Brain microvascular endothelial cell (primary cell): ENCODE results near the gene WDR91.

Experiments used
- DNase-seq: peaks from one replicate; pipeline ENCODE4 v3.0.0-alpha.2; 2020
- H3K27ac ChIP-seq: fragments of 250-450 bp; sonication (Bioruptor Pico); 2 replicates; pipeline ENCODE4 v1.5.1; 2020; ENCODE audit warnings: mild to moderate bottlenecking, moderate library complexity
- H3K27me3 ChIP-seq: fragments of 250-450 bp; sonication (Bioruptor Pico); replicated peaks from 2 replicates; pipeline ENCODE4 v1.5.1; 2020; ENCODE audit warnings: mild to moderate bottlenecking
- H3K36me3 ChIP-seq: fragments of 250-450 bp; sonication (Bioruptor Pico); replicated peaks from 2 replicates; pipeline ENCODE4 v1.5.1; 2020; ENCODE audit warnings: mild to moderate bottlenecking
- H3K4me3 ChIP-seq: 2 replicates; pipeline ENCODE4 v1.5.1; 2011; ENCODE audit warnings: low read depth, mild to moderate bottlenecking, control low read depth, low read length, moderate library complexity
- in situ Hi-C: cut with HindIII; loops from 2 replicates; pipeline ENCODE4 v1.10.0; 2017; ENCODE audit warnings: low sequenced_read_pairs, low pct_ligation_motif_present
- TF ChIP-seq, protein P1 (sequence below): IDR thresholded peaks from 2 replicates; pipeline ENCODE4 v1.5.1; 2011; ENCODE audit warnings: low read depth, mild to moderate bottlenecking, moderate library complexity, low read length, control low read depth, inconsistent platforms; ENCODE audit errors: missing control alignments

WDR91 gene

GRCh38 chr7:135150072-135150782, 61.1 kb downstream of the WDR91 start:
- H3K4me3 ChIP-seq: no peak overlapping the region
- no peaks in the 10 kb centered on the region for H3K27me3 ChIP-seq
- DNase-seq: no peak
- H3K36me3 ChIP-seq: no peaks in the 10 kb centered on the region
- TF ChIP-seq, protein P1, sequence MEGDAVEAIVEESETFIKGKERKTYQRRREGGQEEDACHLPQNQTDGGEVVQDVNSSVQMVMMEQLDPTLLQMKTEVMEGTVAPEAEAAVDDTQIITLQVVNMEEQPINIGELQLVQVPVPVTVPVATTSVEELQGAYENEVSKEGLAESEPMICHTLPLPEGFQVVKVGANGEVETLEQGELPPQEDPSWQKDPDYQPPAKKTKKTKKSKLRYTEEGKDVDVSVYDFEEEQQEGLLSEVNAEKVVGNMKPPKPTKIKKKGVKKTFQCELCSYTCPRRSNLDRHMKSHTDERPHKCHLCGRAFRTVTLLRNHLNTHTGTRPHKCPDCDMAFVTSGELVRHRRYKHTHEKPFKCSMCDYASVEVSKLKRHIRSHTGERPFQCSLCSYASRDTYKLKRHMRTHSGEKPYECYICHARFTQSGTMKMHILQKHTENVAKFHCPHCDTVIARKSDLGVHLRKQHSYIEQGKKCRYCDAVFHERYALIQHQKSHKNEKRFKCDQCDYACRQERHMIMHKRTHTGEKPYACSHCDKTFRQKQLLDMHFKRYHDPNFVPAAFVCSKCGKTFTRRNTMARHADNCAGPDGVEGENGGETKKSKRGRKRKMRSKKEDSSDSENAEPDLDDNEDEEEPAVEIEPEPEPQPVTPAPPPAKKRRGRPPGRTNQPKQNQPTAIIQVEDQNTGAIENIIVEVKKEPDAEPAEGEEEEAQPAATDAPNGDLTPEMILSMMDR: no peak
- no peak overlapping the region for H3K27ac ChIP-seq
- in situ Hi-C loops: loop anchor here (25.0 kb wide), 1 partner anchor 163 kb away; the partner anchor contains the start of gene AGBL3

- peak within 1 kb of the TSS; percentile 62 for H3K27ac ChIP-seq
- in situ Hi-C loops: no loop called here
- peak within 1 kb of the TSS; percentile 23 for H3K4me3 ChIP-seq
- H3K36me3 ChIP-seq: no peaks in the 10 kb centered on the region
- DNase-seq: peak; percentile 66
- no peaks in the 10 kb centered on the region for H3K27me3 ChIP-seq
- TF ChIP-seq, protein P1: no peak
Observed at GRCh38 chr7:135147899-135148721, 63.2 kb downstream of the WDR91 start, which contains the start of gene TMEM140. Gene TMEM140 (plus strand): TSS chr7:135148072. CDS start chr7:135164442, 16,370 bp downstream.

DNA sequence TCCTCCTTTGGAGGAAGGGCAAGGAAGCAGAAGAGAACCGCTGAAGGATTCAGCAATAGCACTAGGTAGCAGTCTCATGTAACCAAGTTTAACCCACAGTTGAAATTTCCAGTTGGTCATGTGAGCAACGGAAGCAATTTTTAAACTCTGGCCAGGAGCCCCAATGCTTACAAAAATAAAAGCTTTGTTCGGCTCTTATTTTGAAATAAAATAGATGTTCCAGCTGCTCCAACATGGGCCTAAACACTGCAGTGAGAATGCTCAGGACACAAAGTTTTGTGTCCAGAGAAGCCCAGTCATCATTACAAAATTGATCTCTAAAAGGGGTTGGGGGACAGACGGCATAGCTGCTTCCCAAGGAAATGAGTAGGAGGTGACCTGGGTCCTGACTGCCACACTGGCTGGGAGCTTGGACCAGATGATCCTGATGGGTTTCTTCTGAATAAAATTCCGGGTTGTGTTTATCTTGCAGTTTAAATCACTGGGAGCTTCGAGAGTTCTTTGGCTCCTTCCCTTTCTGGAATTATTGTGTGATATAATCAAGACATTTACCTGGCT, 63.9 kb downstream of the WDR91 start:
- no peaks in the 10 kb centered on the region for H3K27me3 ChIP-seq
- H3K36me3 ChIP-seq: no peaks in the 10 kb centered on the region
- H3K4me3 ChIP-seq: peak overlapping the region; percentile 23
- peak overlapping the region; percentile 62 for H3K27ac ChIP-seq
- TF ChIP-seq, protein P1: no peak
- DNase-seq: peak; percentile 16
- in situ Hi-C loops: no loop called here

- H3K4me3 ChIP-seq: no peak overlapping the region
- DNase-seq: no peak
- H3K36me3 ChIP-seq: no peaks in the 10 kb centered on the region
- no peaks in the 10 kb centered on the region for H3K27me3 ChIP-seq
- H3K27ac ChIP-seq: no peak overlapping the region
- in situ Hi-C loops: no loop called here
- TF ChIP-seq, protein P1: no peak
Observed at GRCh38 chr7:135143885-135144668, 67.2 kb downstream of the WDR91 start.
